ENCODE measurements around the gene CD248.

Gene CD248

DNA sequence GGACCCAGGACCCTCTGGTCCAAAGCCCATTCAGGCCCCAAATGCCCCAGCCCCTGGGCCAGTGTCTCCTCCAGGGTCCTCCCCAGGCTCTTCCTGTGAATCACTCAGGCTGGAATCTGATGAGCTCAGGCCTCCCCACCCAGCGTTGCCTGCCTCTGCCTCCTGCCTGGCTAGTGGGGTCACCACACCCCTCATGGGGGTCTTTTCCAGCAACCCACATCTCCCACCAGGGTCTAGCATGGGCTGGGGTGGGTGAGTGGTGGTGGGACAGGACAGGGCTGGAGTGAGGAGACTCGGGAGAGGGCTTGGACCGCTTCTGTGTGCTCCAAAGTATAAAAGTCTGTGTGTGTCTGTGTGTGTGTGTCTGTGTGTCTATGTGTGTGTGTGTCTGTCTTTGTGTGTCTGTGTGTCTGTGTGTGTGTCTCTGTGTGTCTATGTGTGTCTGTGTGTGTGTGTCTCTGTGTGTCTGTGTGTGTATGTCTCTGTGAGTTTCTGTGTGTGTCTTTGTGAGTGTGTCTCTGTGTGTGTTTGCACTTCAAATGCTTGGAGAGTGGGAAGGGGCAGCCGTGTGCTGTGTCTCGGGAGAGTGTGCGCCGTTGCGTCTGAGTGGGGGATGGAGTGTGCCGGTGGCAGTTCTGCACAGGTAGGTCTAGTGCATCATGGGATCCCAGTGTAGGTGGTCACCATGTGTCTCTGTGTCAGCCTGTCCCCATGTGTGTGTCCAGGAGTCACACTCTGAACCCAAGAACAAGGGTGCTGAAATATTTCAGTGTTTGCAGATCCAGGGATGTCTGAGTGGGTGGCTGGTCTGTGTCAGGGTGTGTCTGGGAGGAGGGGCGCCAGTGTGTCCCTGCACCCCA lies 10.6 kb upstream of the CD248 start:
- peaks cover 29% of the 10 kb centered on the region for H3K4me1 ChIP-seq (ENCODE audit: insufficient read depth, poor library complexity, severe bottlenecking)
- no peak overlapping the region for H3K4me3 ChIP-seq (ENCODE audit: severe bottlenecking)
- H3K27me3 ChIP-seq (ENCODE audit: insufficient read depth, poor library complexity, severe bottlenecking), result no peaks in the 10 kb centered on the region
- H3K27ac ChIP-seq (ENCODE audit: poor library complexity, severe bottlenecking), result peak overlapping the region; percentile 92
- DNase-seq (ENCODE audit: low spot score), result no peak
- TF ChIP-seq, protein P1, sequence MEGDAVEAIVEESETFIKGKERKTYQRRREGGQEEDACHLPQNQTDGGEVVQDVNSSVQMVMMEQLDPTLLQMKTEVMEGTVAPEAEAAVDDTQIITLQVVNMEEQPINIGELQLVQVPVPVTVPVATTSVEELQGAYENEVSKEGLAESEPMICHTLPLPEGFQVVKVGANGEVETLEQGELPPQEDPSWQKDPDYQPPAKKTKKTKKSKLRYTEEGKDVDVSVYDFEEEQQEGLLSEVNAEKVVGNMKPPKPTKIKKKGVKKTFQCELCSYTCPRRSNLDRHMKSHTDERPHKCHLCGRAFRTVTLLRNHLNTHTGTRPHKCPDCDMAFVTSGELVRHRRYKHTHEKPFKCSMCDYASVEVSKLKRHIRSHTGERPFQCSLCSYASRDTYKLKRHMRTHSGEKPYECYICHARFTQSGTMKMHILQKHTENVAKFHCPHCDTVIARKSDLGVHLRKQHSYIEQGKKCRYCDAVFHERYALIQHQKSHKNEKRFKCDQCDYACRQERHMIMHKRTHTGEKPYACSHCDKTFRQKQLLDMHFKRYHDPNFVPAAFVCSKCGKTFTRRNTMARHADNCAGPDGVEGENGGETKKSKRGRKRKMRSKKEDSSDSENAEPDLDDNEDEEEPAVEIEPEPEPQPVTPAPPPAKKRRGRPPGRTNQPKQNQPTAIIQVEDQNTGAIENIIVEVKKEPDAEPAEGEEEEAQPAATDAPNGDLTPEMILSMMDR (IDR thresholded peaks at IDR 0.05; ENCODE audit: poor library complexity, severe bottlenecking), result no peak
- no peaks in the 10 kb centered on the region for H3K9me3 ChIP-seq (ENCODE audit: severe bottlenecking)
- H3K36me3 ChIP-seq (ENCODE audit: low read depth), result peaks cover 9% of the 10 kb centered on the region
- ATAC-seq (ENCODE audit: low read depth), result peak; percentile 73

DNA sequence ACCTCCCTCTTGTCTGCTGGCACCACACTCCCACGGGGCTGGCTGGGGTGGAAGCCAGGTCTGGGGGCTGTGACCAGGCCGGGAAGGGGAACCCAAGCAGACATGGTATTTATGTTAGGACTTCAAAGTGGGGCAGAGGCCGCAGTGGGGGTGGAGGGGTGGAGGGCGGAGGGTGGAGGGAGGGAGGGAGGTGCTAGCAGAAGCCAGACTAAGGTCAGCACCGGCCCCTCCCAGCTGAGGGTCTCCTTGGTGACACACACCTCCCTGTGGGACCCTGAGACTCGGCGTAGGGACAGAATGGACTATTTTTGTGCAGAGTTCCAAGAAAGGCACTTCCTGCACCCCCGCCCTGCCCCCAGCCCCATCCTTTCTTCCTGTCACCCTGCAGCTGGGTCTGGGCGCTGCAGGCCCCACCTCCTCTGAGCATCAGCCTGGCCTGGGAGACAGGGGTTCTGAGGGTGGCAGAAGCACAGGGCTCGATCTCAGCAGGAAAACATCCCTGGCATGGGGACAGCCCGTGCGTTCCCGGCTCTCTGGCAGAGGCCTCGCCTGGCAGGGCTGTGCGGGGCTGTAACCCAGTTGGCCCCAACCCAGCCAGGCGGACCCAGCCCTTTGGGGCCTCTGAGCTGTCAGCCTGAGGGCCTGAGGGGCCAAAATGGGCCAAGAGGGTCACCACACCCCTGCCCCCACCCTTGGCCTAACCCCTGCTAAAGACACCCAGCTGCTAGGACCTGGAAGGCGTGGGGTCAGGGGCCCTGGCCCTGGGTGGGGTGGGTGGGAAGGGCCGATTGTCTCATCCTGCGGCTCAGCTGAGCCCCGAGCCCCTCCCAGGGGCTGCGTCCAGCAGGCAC lies 9.6 kb upstream of the CD248 start:
- no peak for DNase-seq (ENCODE audit: low spot score)
- Histone ChIP-seq H3K27ac (ENCODE audit: poor library complexity, severe bottlenecking) (peak overlapping the region; percentile 92), H3K36me3 (ENCODE audit: low read depth) (no peaks in the 10 kb centered on the region), H3K27me3 (ENCODE audit: insufficient read depth, poor library complexity, severe bottlenecking) (no peaks in the 10 kb centered on the region), H3K4me1 (ENCODE audit: insufficient read depth, poor library complexity, severe bottlenecking) (peaks cover 29% of the 10 kb centered on the region), H3K4me3 (ENCODE audit: severe bottlenecking) (no peak overlapping the region), H3K9me3 (ENCODE audit: severe bottlenecking) (no peaks in the 10 kb centered on the region)
- peak; percentile 33 for ATAC-seq (ENCODE audit: low read depth)
- TF ChIP-seq, protein P1 (IDR thresholded peaks at IDR 0.05; ENCODE audit: poor library complexity, severe bottlenecking), result no peak

DNA sequence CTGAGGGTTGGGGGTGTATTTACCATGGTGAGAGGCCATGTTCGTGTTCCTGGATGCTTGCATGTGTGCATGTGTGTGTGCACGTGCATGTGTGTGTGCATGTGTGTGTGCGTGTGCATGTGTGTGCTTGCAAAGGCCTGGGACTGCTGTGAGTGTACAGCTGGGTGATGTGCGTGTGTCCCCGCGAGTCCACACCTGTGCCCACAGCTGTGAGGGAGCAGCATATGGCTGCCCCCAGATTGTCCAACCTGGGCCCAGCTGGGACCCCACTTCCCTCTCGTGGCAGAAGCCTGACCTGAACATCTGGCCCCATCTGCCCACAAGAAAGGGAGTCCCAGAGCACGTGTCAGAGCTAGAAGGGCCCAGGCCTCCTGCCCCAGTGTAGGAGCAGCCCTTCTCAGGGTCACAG lies 8.4 kb upstream of the CD248 start:
- ATAC-seq (ENCODE audit: low read depth) (no peak), DNase-seq (ENCODE audit: low spot score) (no peak)
- Histone ChIP-seq H3K4me1 (ENCODE audit: insufficient read depth, poor library complexity, severe bottlenecking) (peaks cover 29% of the 10 kb centered on the region), H3K27me3 (ENCODE audit: insufficient read depth, poor library complexity, severe bottlenecking) (no peaks in the 10 kb centered on the region), H3K27ac (ENCODE audit: poor library complexity, severe bottlenecking) (peak overlapping the region; percentile 92), H3K4me3 (ENCODE audit: severe bottlenecking) (no peak overlapping the region), H3K36me3 (ENCODE audit: low read depth) (no peaks in the 10 kb centered on the region), H3K9me3 (ENCODE audit: severe bottlenecking) (no peaks in the 10 kb centered on the region)
- TF ChIP-seq, protein P1 (IDR thresholded peaks at IDR 0.05; ENCODE audit: poor library complexity, severe bottlenecking), result no peak

DNA sequence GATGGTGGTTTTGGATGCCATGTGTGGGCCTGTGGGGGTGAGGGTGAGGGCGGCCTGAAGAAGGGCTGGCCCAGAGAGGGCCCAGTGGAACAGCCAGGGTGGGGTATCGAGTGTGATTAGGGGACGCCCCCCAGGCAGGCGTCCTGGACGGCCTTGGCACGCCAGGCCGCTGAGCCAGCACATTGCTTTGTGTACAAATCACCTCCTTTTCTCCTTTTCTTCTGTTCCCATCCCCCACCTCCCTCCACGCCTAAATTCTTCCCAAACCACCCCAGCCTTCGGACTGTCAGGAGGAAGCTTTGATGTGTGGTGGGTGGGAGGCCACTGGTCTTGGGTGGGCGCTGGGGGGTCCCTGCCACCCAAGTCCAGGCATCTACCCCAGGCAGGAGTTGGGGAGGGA lies 7.8 kb upstream of the CD248 start:
- no peak for ATAC-seq (ENCODE audit: low read depth)
- TF ChIP-seq, protein P1 (IDR thresholded peaks at IDR 0.05; ENCODE audit: poor library complexity, severe bottlenecking), result no peak
- H3K27me3 ChIP-seq (ENCODE audit: insufficient read depth, poor library complexity, severe bottlenecking), result no peaks in the 10 kb centered on the region
- peaks cover 29% of the 10 kb centered on the region for H3K4me1 ChIP-seq (ENCODE audit: insufficient read depth, poor library complexity, severe bottlenecking)
- peak overlapping the region; percentile 92 for H3K27ac ChIP-seq (ENCODE audit: poor library complexity, severe bottlenecking)
- no peak overlapping the region for H3K4me3 ChIP-seq (ENCODE audit: severe bottlenecking)
- peaks cover 3% of the 10 kb centered on the region for H3K9me3 ChIP-seq (ENCODE audit: severe bottlenecking)
- no peaks in the 10 kb centered on the region for H3K36me3 ChIP-seq (ENCODE audit: low read depth)
- no peak for DNase-seq (ENCODE audit: low spot score)
